Measurements from ENCODE around the gene PTX4. TPM values are rescaled to one million over a fixed set of nuclear protein-coding genes. Genes with fewer than 3 reads are reported as not detected.

Gene PTX4
- total RNA-seq, 1 experiment from 2014 or later: not detected

GRCh38 chr16:1477033-1477432 is 11.7 kb downstream of the PTX4 start:
- Mint-ChIP-seq H3K9me3 (peaks cover 19 to 33% of the 10 kb centered on the region in 2 experiments), H3K4me1 (peaks cover 6 to 12% of the 10 kb centered on the region in 2 experiments), H3K4me3 (no peak overlapping the region), H3K27me3 (ENCODE audit: low read depth) (peaks cover 43% of the 10 kb centered on the region), H3K36me3 (ENCODE audit: insufficient read depth in 1 of 3, low read depth in 3 of 3) (peaks cover 0 to 2% (median 0%) of the 10 kb centered on the region in 3 experiments; a peak in 3 of 7 replicates), H3K27ac (no peak overlapping the region)
- H3K27me3 ChIP-seq (ENCODE audit: insufficient read depth, low read length): no peaks in the 10 kb centered on the region
- WGBS (ENCODE audit: extremely low coverage, insufficient read length, low lambda C conversion rate): no CpG with 5 or more reads among the region's 10 CpGs
- H3K18ac ChIP-seq (ENCODE audit: insufficient read length, low read depth, low read length): no peak overlapping the region
- no peak overlapping the region for H3K4me2 ChIP-seq (ENCODE audit: insufficient read depth, insufficient read length, low read length)
- no peak overlapping the region for H4K91ac ChIP-seq (ENCODE audit: insufficient read length, low read depth, low read length)
- H2BK20ac ChIP-seq (ENCODE audit: low read depth, low read length, poor library complexity, severe bottlenecking): no peak overlapping the region
- peaks cover 11% of the 10 kb centered on the region for H3K23me2 ChIP-seq (ENCODE audit: insufficient read length, low read depth, low read length, poor library complexity, severe bottlenecking)
- peaks cover 7% of the 10 kb centered on the region for H3K79me1 ChIP-seq (ENCODE audit: insufficient read depth, low read depth, low read length, poor library complexity, severe bottlenecking)
- no peak overlapping the region for H3K27ac ChIP-seq (ENCODE audit: insufficient read length, low read depth, low read length)
- peaks cover 6% of the 10 kb centered on the region; the same call in 1 of the 2 replicates for H3K79me2 ChIP-seq (ENCODE audit: insufficient read depth, low read length)
- no peak for TF ChIP-seq CTCF (conservative IDR thresholded peaks at IDR 0.05)
- peaks cover 4% of the 10 kb centered on the region for H3K4me1 ChIP-seq (ENCODE audit: insufficient read depth, low read length)
- H4K5ac ChIP-seq (ENCODE audit: insufficient read length, low read depth, low read length): no peak overlapping the region
- no peak overlapping the region for H3T11ph ChIP-seq (ENCODE audit: low read length)
- no peak overlapping the region for H2AFZ ChIP-seq (ENCODE audit: low read length)
- no peak overlapping the region for H3K56ac ChIP-seq (ENCODE audit: insufficient read length, low read depth, low read length)
- no peaks in the 10 kb centered on the region for H4K20me1 ChIP-seq (ENCODE audit: control insufficient read depth, insufficient read depth, insufficient read length)
- H4K8ac ChIP-seq (replicated peaks; ENCODE audit: insufficient read length, low read depth, low read length): no peak overlapping the region
- no peak overlapping the region for H2BK5ac ChIP-seq (ENCODE audit: insufficient read length, low read length)
- H2BK120ac ChIP-seq (ENCODE audit: low read depth, low read length, poor library complexity, severe bottlenecking): no peak overlapping the region
- H3K14ac ChIP-seq (ENCODE audit: insufficient read depth, low read length): no peak overlapping the region
- H3K4ac ChIP-seq (ENCODE audit: low read depth, low read length): no peak overlapping the region
- no peak overlapping the region for H3K9ac ChIP-seq (ENCODE audit: extremely low read depth, insufficient read length, low read length)
- no peak overlapping the region for H2AK5ac ChIP-seq (ENCODE audit: insufficient read length, low read length)
- DNase-seq: no peak
- no peak overlapping the region for H3K23ac ChIP-seq (ENCODE audit: insufficient read length, low read depth, low read length)
- peaks cover 8% of the 10 kb centered on the region for H3K9me3 ChIP-seq (ENCODE audit: control insufficient read depth, low read depth, low read length)
- H2BK12ac ChIP-seq (ENCODE audit: insufficient read length, low read depth, low read length): no peak overlapping the region
- no peak overlapping the region for H2BK15ac ChIP-seq (ENCODE audit: low read depth, low read length)

All from H9 (cell line).